GM21360 (cell line): ENCODE data around the gene UGT1A3.

Experiments used
- ATAC-seq: cut with Tn5 transposase; IDR thresholded peaks from one replicate; pipeline ENCODE4 v1.9.1; 2021; ENCODE audit warnings: mild to moderate bottlenecking, moderate library complexity; ENCODE audit not compliant: unreplicated experiment

UGT1A3 gene

DNA sequence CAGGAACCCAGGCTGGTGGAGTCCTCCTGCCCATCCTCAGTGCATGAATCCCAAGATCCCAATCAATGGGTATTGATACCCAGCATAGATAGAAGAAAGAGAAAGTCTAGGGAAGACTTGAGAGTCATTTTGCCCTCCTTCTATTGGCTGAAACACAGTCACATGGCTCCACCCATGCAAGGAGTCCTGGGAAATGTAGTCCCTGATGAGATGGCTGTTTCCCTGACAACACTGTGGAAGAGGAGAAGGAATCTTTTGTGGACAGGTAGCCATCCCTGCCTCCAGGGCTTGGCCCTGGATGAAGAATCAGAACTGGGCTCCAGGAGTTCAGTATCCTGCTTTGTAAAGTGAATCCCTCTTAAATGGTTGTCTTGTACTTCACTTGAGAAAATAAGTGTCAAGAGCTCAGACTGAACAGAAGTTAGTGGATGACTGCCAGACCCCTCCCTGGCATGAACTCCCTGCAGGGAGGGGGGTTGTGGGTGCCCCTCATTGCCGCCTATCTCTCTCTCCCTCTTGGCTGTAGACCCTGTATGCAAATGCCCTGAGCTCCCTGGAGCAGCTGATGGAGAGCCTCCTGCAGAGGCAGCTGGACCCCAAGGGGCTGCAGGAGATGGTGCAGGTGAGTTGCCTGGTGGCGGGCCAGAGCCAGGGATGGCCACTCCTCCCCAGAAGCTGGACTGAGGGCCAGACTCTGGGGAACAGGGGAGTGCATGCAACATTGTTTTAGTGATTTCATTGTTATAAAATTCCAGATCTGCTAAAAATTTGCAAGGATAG lies 85.4 kb downstream of the UGT1A3 start:
- no peak for ATAC-seq

DNA sequence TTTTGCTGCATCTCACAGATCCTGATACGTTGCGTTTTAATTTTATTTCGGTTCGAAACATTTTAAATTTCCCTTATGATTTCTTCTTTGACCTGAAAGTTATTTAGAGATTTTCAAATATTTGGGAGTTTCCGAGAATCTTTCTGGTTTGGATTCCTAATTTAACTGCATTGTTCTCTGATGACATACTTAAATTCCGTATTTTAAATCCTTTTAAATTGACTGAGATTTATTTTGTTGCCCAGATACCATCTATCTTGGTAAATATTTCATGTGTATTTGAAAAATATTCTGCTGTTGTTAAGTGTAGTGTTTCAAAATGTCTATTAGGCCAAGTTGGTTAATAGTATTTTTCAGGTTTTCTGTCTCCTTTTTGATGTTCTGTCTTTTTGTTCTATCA lies 87.0 kb downstream of the UGT1A3 start:
- ATAC-seq = no peak

DNA sequence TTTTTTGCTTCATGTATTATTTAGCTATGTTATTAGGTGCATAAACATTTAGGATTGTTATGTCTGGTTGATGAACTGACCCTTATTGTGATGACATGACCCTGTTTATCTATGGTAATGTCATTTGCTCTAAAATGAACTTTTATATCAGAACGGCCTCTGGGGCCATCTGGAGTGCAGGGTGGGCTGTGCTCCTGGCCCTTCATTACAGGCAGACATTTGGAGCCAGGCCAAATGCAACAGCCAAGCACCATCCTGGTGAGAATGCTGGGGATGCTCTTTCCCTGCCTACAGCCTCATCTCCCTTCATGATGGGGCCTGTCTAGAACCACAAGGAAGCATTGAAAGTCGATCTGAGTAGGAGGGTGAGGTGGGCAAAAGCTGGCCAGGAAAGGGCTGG lies 87.5 kb downstream of the UGT1A3 start:
- no peak for ATAC-seq

DNA sequence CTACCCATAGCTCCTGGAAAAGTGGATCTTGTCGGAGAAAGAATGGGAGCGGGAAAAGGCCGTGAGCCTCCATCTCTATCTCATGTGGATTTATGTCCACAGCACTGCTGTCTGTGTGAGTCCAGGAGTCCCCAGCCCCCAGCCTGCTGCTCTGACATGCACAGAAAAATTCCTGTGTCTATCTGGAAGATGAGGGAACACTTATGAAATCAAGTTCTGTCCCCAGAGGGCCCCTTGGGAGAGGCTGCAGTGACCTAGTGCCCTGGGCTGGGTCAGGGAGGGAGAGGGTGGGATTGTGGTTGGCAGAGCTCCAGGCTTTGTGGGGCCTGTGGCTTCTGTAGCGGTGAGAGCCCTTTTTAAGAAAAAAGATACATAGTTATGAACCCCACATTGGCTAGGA lies 87.9 kb downstream of the UGT1A3 start:
- no peak for ATAC-seq

DNA sequence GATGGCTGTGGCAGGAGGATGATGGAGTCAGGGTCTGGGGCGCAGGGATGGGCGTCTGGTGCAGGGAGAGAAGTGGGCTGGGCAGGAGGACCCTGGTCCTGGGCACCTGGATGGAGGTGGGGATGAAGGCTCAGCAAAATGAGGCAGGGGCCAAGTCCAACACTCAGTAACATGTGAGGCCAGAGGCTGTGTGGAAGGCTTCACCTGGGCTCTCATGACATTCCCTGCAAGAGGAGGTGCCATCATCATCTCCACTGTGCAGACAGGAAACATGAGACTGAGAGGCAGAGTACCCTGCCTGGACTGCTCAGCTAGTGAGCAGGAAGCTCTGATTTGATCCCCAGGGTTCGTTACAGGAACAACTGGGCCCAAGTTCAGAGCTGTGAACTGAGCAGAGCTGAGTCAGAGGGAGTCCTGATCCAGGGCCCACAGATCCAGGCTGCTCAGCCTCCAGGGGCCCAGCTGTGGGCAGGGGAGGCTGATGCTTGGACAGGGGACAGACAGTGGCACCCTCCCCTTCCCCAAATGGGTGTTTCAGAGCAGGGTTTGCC lies 88.6 kb downstream of the UGT1A3 start:
- no peak for ATAC-seq

DNA sequence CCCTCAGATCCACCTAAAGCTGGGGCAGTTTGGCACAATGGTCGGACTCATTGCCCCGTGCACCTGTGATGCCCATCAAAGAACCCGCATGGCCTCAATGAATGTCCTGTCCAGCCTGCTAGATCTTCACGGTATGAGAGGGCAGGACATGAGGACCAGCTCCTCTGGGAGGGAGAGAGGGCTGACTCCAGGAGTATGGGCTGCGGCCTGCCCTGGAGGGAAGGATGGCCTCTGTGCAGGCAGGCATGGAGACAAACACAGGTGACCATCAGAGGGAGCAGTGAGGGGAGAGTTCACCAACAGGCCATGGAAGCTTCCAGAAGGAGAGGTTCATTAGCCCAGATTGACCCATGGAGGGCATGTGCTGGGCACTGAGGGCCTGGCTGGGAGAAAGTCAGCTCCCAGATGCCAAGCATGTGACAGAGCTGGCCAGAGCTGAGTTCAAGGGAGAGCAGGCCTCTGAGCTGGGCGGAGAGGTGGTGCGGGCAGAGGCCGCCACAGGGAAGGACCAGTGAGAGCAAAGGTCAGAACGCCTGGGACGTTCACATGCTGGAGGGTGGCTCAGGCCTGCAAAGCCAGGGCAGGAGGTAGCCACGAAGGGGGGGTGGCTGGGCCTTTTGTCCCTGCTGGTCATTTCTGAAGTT lies 89.3 kb downstream of the UGT1A3 start:
- no peak for ATAC-seq

DNA sequence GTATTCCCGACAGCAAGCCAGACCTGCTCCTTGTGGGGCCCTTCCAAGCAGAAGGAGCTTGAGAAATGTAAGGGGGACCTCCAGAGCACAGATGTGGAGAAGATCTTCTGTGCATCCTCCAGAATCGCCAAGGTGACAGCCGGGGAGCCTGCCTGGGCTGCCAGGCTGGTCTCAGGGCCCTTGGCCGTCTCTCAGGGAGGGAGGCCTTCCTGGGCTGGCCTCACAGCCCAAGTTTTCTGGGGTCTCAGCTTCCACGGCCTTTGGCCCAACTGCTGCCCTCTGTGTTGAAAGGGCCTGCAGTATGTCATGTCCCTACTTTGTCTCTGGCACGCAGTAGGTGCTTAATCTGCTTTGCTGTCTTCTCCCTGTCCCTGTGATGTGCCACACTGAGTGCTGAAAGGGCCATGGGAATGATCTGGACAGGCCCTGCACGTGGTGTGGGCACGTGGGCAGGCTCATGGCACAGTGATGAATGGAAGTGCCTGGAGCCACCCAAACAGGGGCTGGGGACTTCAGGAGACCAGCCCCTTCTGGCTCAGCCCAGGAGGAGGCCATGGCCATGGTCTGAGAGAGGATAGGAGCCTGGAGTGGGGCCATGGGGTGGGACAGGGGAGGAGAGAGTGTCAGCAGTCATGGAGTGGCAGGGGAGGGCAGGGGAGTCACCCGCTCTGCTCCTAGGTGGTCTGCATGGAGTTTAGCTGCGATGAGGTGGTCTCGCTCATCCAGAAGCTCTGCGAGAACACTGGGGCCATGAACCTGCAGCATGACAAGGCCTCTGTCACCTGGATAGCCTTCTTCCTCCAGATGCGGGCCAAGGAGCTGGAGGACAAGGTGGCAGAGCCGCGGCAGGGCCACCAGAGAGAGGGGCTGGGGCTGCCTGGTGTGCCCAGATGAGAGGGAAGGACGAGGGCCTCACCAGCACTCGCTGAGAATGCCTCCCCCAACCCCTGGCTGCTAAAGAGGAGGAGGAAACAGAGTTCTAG lies 90.1 kb downstream of the UGT1A3 start:
- ATAC-seq = no peak

DNA sequence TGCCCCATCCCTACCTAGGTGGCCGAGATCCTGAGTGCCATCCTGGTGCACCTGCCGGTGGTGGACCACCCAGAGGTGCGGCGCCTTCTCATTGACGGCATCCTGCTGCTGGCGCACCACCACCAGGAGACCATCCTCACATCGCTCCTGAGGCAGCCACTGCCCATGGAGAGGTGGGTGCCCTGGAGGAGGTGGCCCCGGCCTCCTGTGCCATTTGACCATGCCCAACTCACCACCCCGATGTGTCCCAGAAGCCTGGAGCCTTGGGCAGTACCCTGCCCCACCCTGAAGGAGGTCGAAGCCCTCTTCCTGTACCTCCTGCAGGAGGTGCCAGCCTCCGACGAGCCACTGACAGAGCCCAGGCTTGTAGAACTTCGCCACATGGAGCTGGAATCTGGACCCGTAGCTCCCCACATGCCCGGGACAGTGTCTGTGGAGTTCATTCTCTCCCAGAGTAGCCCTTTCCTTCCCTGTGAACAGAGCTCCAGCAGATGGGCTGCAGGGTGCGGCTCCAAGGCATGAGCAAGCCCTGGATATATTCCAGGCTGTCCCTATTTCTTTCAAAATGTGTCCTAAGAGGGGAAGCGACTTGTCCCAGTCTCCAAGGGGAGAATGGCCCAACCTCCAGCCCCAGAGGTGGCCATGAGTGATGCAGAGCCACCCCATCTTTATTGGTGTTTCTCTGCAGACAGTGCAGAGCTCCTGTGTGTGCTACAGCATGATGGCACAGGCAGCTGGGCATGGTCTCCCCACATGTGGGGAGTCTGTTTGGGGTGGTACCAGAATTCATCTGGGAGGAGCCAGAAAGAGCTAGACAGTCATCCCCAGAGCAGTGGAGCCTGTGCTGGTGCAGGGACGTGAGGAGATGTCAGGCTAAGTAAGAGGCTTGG lies 91.3 kb downstream of the UGT1A3 start:
- no peak for ATAC-seq

DNA sequence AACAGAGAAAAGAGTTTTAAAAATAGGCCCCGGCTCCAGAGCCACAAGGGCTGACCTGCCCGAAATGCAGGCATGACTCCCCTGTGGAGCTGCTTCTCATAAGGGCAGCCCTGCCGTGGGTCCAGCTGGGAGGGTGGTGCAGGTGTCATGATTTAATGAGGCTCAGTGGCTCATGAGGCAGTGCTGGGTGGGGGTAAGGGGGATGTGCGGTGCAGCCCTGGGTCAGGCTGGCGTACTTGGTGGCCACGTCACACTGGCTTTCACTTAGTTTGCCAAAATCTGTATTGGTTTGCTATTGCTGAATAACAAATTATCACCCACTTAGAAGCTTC lies 91.9 kb downstream of the UGT1A3 start:
- no peak for ATAC-seq

DNA sequence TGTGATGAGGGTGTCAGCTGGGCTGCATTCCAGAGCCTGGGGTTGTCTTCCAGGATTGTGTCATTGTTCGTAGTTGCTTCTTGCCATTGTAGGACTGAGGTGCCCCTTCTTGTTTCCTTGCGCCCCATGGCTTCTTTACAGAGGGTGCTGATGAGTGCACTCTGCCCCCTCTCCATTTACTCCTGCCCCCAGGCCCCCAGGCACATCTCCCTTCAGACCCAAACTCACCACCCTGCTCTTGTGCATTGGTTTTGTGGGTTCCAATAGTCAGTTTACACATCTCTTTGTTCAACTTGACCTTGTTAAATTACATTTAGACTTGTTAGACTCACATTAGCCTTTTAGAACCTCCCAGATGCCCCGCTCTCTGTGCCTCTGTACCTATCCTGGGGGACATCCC lies 92.4 kb downstream of the UGT1A3 start:
- no peak for ATAC-seq

DNA sequence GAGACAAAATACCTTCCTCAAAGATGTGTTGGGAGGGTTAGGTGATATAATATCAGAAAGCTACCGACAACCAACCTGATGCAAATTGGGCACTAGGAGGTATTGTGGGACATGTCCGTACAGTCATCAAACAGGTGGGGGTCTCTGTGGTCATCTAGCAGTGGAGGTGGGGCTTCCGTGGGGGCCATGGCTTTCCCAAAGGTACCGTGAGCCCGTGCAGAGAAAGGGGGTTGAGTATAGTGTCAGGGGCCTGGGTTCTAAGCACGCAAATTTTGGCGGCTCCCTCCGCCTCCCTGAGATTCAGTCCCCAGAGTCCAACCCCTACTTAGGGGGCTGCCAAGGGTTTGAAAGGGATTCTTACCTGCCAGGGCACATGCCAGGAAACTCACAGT lies 92.9 kb downstream of the UGT1A3 start:
- ATAC-seq = no peak

DNA sequence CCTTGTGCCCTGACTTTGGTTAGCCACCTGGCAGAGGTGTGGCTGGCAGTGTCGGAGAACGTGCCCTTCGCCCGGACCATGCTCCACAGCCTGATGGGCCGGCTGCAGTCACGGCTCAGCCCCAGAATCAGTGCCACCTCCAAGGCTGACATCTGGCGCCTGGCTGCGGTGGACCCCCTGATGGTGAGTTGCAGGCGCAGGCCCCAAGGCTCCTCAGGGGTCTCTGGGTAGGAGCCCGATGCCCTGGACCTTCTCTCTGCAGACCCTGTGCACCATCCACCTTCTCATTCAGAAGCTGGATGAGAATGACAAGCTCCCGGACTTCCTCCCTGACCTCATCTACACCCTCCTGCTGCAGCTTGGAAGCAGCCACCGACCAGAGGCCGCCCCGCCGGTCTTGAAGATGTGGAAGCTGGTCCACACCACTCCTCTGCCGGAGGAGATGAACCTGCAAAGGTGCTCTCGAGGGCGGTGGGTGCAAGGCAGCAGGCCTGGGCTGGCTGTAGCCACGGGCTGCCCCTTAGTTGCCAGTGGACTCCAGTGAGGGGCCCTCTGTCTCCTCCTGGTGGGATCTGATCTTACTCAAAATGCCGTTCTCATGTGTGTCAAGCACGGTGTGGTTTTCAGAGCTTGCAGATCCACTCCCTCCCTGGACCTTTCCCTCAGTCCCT lies 93.4 kb downstream of the UGT1A3 start:
- no peak for ATAC-seq
